K562 (cell line): ENCODE results near the gene EZH1. TPM values are rescaled to one million over a fixed set of nuclear protein-coding genes. Genes with fewer than 3 reads are reported as not detected.

Source experiments
- ATAC-seq: fragments of 200-7000 bp; cut with Tn5 transposase; 3 replicates; pipeline ENCODE4 v1.9.1; 2020; ENCODE audit warnings: moderate library complexity
- BruUV-seq: library from RNA; stranded (reverse); fragments of 400-500 nt; replicated peaks from 2 replicates; lab custom pipeline; 2021; lab: Mats Ljungman, UMichigan
- CTCF ChIA-PET: fragments of 300-600 bp; formaldehyde crosslinking; extraction: SDS; loops from one replicate; lab custom pipeline; 2021; ENCODE audit warnings: low intra/inter-chr PET ratio; lab: Yijun Ruan, JAX
- POLR2A ChIA-PET: fragments of 300-600, 350-650 bp; sonication (Branson Sonifier 250); formaldehyde crosslinking; extraction: SDS; loops from one replicate; lab custom pipeline; 2021; ENCODE audit warnings: antibody characterized with exemption, inconsistent platforms; lab: Yijun Ruan, JAX
- DNase-seq, 4 experiments: peaks; one replicate each; pipeline versions ENCODE4 v3.0.0 to v3.0.0-alpha.2; 2011 to 2018; ENCODE audit warnings: low spot score in 3 of 4, mixed read lengths in 3 of 4; ENCODE audit errors: extremely low read depth in 1 of 4
- FAIRE-seq: peaks from 2 replicates; lab custom pipeline; 2011; peaks lifted over from hg19 to GRCh38; lab: Jason Lieb, UNC
- H2AFZ ChIP-seq: 2 replicates; pipeline ENCODE4 v1.6.0; 2011; ENCODE audit warnings: low read depth, low read length, control low read depth, inconsistent platforms
- H3K27ac ChIP-seq: fragments of 200-600 bp; 3 replicates; pipeline ENCODE4 v1.8.0; 2011; ENCODE audit warnings: low read depth, mild to moderate bottlenecking, control low read depth, inconsistent platforms, low read length, moderate library complexity, mixed read lengths; ENCODE audit errors: extremely low read depth
- H3K27me3 ChIP-seq, 2 experiments: fragments of 300-600 bp in 1 of 2; 2 replicates in 1 of 2; 3 replicates in 1 of 2; pipeline versions ENCODE4 v1.6.0 to v1.8.0; 2011; ENCODE audit warnings: inconsistent platforms in 2 of 2, low read length in 2 of 2, mild to moderate bottlenecking in 1 of 2, mixed read lengths in 1 of 2, moderate library complexity in 1 of 2; ENCODE audit not compliant: control insufficient read depth in 2 of 2, insufficient read depth in 2 of 2
- H3K36me3 ChIP-seq: fragments of 300-600 bp; 3 replicates; pipeline ENCODE4 v1.8.0; 2011; ENCODE audit warnings: mild to moderate bottlenecking, low read length, inconsistent platforms; ENCODE audit not compliant: control insufficient read depth, insufficient read depth
- H3K4me1 ChIP-seq, 2 experiments: fragments of 200-600 bp in 1 of 2; replicated peaks in 1 of 2; 2 replicates in 1 of 2; 3 replicates in 1 of 2; pipeline versions ENCODE4 v1.5.1 to v1.8.0; 2011; ENCODE audit warnings: inconsistent platforms in 2 of 2, low read length in 2 of 2, mild to moderate bottlenecking in 1 of 2, mixed read lengths in 1 of 2, moderate library complexity in 1 of 2; ENCODE audit not compliant: control insufficient read depth in 2 of 2, insufficient read depth in 2 of 2
- H3K4me2 ChIP-seq: 2 replicates; pipeline ENCODE4 v1.6.1; 2011; ENCODE audit warnings: low read length, control low read depth, inconsistent platforms, mixed read lengths; ENCODE audit not compliant: insufficient read depth
- H3K4me3 ChIP-seq: fragments of 200-600 bp; sonication (generic), shearing (Covaris generic); 2 replicates; pipeline ENCODE4 v1.5.1; 2016; ENCODE audit warnings: control low read depth, inconsistent platforms
- H3K79me2 ChIP-seq: fragments of 200-600 bp; 3 replicates; pipeline ENCODE4 v1.8.0; 2011; ENCODE audit warnings: low read length, inconsistent platforms; ENCODE audit not compliant: control insufficient read depth, insufficient read depth
- H3K9ac ChIP-seq, 2 experiments: 2 replicates each; pipeline versions ENCODE4 v1.6.0 to v1.6.1; 2011; ENCODE audit warnings: low read depth in 2 of 2, low read length in 2 of 2, control low read depth in 1 of 2, inconsistent platforms in 1 of 2, mild to moderate bottlenecking in 1 of 2, mixed read lengths in 1 of 2; ENCODE audit not compliant: insufficient read depth in 1 of 2
- H3K9me1 ChIP-seq: one replicate; pipeline ENCODE4 v1.6.0; 2011; ENCODE audit warnings: inconsistent platforms, mild to moderate bottlenecking, low read length, moderate library complexity; ENCODE audit not compliant: control insufficient read depth, insufficient read depth
- H3K9me3 ChIP-seq: replicated peaks from 2 replicates; pipeline ENCODE4 v1.5.1; 2011; ENCODE audit warnings: low read depth, low read length, inconsistent platforms; ENCODE audit not compliant: control insufficient read depth, insufficient read depth
- H4K20me1 ChIP-seq: replicated peaks from 2 replicates; pipeline ENCODE4 v1.6.1; 2011; ENCODE audit warnings: low read length, inconsistent platforms, mixed read lengths; ENCODE audit not compliant: control insufficient read depth, insufficient read depth
- BRF1 ChIP-seq: IDR thresholded peaks from 3 replicates; pipeline ENCODE4 v1.6.1; 2011; ENCODE audit warnings: borderline replicate concordance, mild to moderate bottlenecking; ENCODE audit not compliant: insufficient read length; ENCODE audit errors: extremely low read depth
- CSDE1 ChIP-seq, 2 experiments: fragments of 450-650 bp; IDR thresholded peaks; 2 replicates each; pipeline ENCODE4 v1.6.1; 2016; ENCODE audit warnings: mild to moderate bottlenecking in 1 of 2
- CXXC5 ChIP-seq: fragments of 250-450 bp; sonication (Bioruptor Pico); IDR thresholded peaks from 2 replicates; pipeline ENCODE4 v1.8.0; 2022; ENCODE audit warnings: inconsistent platforms, mild to moderate bottlenecking, moderate library complexity
- HINFP ChIP-seq: fragments of 450-650 bp; conservative IDR thresholded peaks from 2 replicates; pipeline ENCODE4 v1.6.1; 2016; ENCODE audit warnings: missing genetic modification characterization, low read depth, mild to moderate bottlenecking, control low read depth, missing compliant biosample characterization
- NFIC ChIP-seq: fragments of 450-650 bp; IDR thresholded peaks from 2 replicates; pipeline ENCODE4 v1.6.1; 2017; ENCODE audit warnings: mild to moderate bottlenecking, inconsistent platforms
- REST ChIP-seq, 2 experiments: fragments of 450-650 bp; formaldehyde crosslinking in 1 of 2; IDR thresholded peaks; 2 replicates each; pipeline versions ENCODE4 v1.4.0 to v1.6.1; 2014 to 2020; ENCODE audit warnings: mild to moderate bottlenecking in 2 of 2, borderline replicate concordance in 1 of 2, low read depth in 1 of 2
- ZNF740 ChIP-seq, 3 experiments: fragments of 200-800 bp in 1 of 3; sonication (Bioruptor generic) in 1 of 3; sonication (generic) in 1 of 3; formaldehyde crosslinking in 1 of 3; IDR thresholded peaks; 2 replicates each; pipeline versions ENCODE4 v1.6.1 to v1.8.0; 2016 to 2022; ENCODE audit warnings: mild to moderate bottlenecking in 2 of 3, missing compliant biosample characterization in 2 of 3, missing genetic modification characterization in 2 of 3, missing genetic modification reagents in 1 of 3
- WGBS: fragments of 100-300 bp; shearing (Covaris generic); methylation state at CpG from one replicate; pipeline ENCODE4 v1.1.6; 2016; ENCODE audit warnings: low coverage, mixed read lengths; ENCODE audit not compliant: insufficient coverage; ENCODE audit errors: missing lambda C conversion rate; 5-methylcytosine and 5-hydroxymethylcytosine counted together
- in situ Hi-C: fragments of 300-500 bp; cut with MboI; formaldehyde crosslinking; loops from 4 replicates; pipeline ENCODE4 v1.15.0; 2018; ENCODE audit warnings: inconsistent platforms, mixed read lengths
- intact Hi-C: fragments of 100-400 bp; cut with micrococcal nuclease; formaldehyde crosslinking; loops from 2 replicates; pipeline ENCODE4 v1.14.2; 2022
- polyA plus RNA-seq, 8 experiments: library from polyadenylated mRNA; depleted of rRNA in 4 of 8; stranded (reverse) in 5 of 8; unstranded in 3 of 8; fragments of >200 nt; fragmentation: Nextera tagmentation in 2 of 8; fragmentation: Illumina TruSeq in 1 of 8; extraction: Ambion mirVana in 2 of 8; extraction: Trizol in 1 of 8; gene quantifications; 2 replicates each; pipeline versions ENCODE4 v1.2.1 to v1.2.3, GENCODE V29; 2011 to 2014; ENCODE audit warnings: inconsistent platforms in 1 of 8, missing spikeins in 1 of 8
- total RNA-seq, 7 experiments: library from RNA; depleted of rRNA in 6 of 7; stranded (reverse); fragments of >200 nt in 6 of 7; fragmentation: Illumina TruSeq in 2 of 7; extraction: Trizol in 2 of 7; gene quantifications; 2 replicates each; pipeline versions ENCODE4 v1.2.1 to v1.2.3, GENCODE V29; 2011 to 2021; ENCODE audit warnings: low replicate concordance in 1 of 7

Gene EZH1
- total and polyA plus RNA-seq, 9 of the 15 experiments (the other 6 are each of a cell fraction or from before 2014, with no cell fraction given) = 8.6 to 40.8 (median 22.9) TPM

DNA sequence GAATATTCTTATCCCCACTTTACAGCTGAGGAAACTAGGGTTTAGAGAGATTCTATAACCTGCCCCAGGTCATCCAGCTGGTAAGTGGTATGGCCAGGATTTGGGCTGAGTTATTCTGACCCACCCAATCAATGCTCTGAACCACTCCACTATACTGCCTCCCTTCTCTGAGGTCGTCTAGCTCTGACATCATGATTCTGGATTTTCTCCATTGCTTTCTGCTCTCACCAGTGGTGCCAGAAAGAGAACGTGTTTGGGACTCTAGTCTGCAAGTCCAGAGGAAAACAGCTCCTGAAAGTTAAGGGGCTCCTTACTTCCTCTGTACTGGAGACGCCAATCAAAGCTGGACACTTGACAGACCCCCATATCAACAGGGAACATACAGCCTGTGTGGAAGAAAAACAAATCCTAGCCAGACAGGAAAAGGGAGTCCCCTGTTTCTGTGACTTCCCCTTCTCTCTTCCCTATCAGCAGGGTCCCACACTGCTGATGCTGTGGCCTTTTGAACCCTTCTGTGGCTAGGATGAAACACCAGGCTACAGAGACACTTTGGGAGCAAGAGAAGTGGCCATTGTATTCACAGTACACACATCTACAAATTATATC is 6.0 kb upstream of the EZH1 start:
- Histone ChIP-seq H4K20me1 (peaks cover 3% of the 10 kb centered on the region; the same call in 1 of the 2 replicates), H3K4me1 (peaks cover 7 to 15% of the 10 kb centered on the region in 2 experiments; a peak in 4 of 5 replicates), H3K79me2 (no peaks in the 10 kb centered on the region), H3K9me3 (no peaks in the 10 kb centered on the region), H3K36me3 (no peaks in the 10 kb centered on the region), H3K9ac (0 out of 4 replicates have a peak overlapping the region, but pooled peaks of 1 of the 2 experiments have one; percentile 16), H3K9me1 (no peaks in the 10 kb centered on the region), H3K27me3 (peaks cover 0 to 5% of the 10 kb centered on the region in 2 experiments; a peak in 2 of 5 replicates), H3K4me3 (no peak overlapping the region), H2AFZ (no peak overlapping the region), H3K27ac (no peak overlapping the region), H3K4me2 (0 out of 2 replicates have a peak overlapping the region, but pooled peaks have one; percentile 7)
- 0% methylated on average over 3 of the region's 3 CpGs for WGBS
- intact Hi-C loops = no loop called here
- in situ Hi-C loops = no loop called here
- peak; percentile 89 for ATAC-seq
- DNase-seq = peak; percentile 42 to 90 (median 65)
- BruUV-seq = no TSS peak
- ChIA-PET POLR2A (interaction anchor here (0.5 to 1.4 kb wide), 5 partner anchors 9 to 71 kb away, joined by 3 to 4 read pairs (median 3); partner anchors contain the start of genes VPS25 and WNK4), CTCF (no interaction called here)
- FAIRE-seq = peak; percentile 87
- TF ChIP-seq NFIC (peak; percentile 89), CSDE1 (IDR thresholded peaks at IDR 0.05) (no peak), ZNF740 (CRISPR knock-in tag; IDR thresholded peaks at IDR 0.05) (no peak), ZNF740 (tag; IDR thresholded peaks at IDR 0.05) (no peak), REST (IDR thresholded peaks at IDR 0.05; ENCODE audit: borderline replicate concordance) (no peak), REST (CRISPR knock-in tag; IDR thresholded peaks at IDR 0.05; ENCODE audit: low read depth) (no peak), CXXC5 (CRISPR knock-in tag) (peak; percentile 37; the same call in 1 of the 2 replicates), BRF1 (no peak), HINFP (tag) (no peak)
